ENCODE results near the gene ZFR. TPM values are rescaled to one million over a fixed set of nuclear protein-coding genes. Genes with fewer than 3 reads are reported as not detected.

The ZFR gene
- total and polyA plus RNA-seq, 8 donors: 21.8 to 110 (median 48.5) TPM

DNA sequence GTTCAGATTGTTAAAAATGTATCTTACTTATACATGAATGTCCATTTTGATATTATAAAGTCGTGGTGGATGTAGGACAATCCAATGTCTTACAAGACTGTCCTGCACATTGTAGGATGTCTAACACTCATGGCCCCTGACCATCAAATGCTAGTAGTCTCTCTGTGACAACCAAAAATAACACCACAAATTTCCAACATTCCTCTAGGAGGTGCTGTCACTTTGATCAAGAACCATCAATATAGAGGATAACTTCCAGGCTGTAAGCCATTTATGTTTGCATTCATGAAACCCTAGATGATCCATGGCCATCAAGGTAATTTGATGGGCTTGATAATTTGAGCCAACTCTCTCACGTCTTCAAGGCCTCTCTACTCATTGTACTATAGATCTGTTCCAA lies 20.5 kb upstream of the ZFR start:
- Histone ChIP-seq H3K4me3 (no peak overlapping the region), H3K27ac (no peak overlapping the region), H3K4me1 (no peaks in the 10 kb centered on the region), H3K36me3 (no peaks in the 10 kb centered on the region), H3K27me3 (no peaks in the 10 kb centered on the region), H3K9me3 (no peaks in the 10 kb centered on the region)
- 78 to 90% (median 85%) methylated on average over 2 of the region's 2 CpGs for WGBS, 5 donors
- TF ChIP-seq EP300 (IDR thresholded peaks at IDR 0.05) (no peak), POLR2AphosphoS5 (IDR thresholded peaks at IDR 0.05) (no peak), CTCF (IDR thresholded peaks at IDR 0.05) (no peak), POLR2A (IDR thresholded peaks at IDR 0.05) (no peak)
- no peak for DNase-seq
- intact Hi-C loops (cut with DNase I; ENCODE audit: low total_unique reads): no loop called here

- H3K9me3 ChIP-seq: no peaks in the 10 kb centered on the region
- 44 to 88% (median 76%) methylated on average over 1 of the region's 1 CpG for WGBS, 5 donors
- no peak for TF ChIP-seq POLR2AphosphoS5 (IDR thresholded peaks at IDR 0.05)
- no peak for TF ChIP-seq POLR2A (IDR thresholded peaks at IDR 0.05)
- TF ChIP-seq CTCF (IDR thresholded peaks at IDR 0.05): no peak
- no peak for TF ChIP-seq EP300 (IDR thresholded peaks at IDR 0.05)
- H3K36me3 ChIP-seq: no peaks in the 10 kb centered on the region
- no peaks in the 10 kb centered on the region for H3K4me1 ChIP-seq
- H3K27me3 ChIP-seq: no peaks in the 10 kb centered on the region
- intact Hi-C loops (cut with DNase I; ENCODE audit: low total_unique reads): no loop called here
- no peak for DNase-seq
- H3K4me3 ChIP-seq: no peak overlapping the region
- no peak overlapping the region for H3K27ac ChIP-seq
Measured at GRCh38 chr5:32462618-32463017, 18.1 kb upstream of the ZFR start.

DNA sequence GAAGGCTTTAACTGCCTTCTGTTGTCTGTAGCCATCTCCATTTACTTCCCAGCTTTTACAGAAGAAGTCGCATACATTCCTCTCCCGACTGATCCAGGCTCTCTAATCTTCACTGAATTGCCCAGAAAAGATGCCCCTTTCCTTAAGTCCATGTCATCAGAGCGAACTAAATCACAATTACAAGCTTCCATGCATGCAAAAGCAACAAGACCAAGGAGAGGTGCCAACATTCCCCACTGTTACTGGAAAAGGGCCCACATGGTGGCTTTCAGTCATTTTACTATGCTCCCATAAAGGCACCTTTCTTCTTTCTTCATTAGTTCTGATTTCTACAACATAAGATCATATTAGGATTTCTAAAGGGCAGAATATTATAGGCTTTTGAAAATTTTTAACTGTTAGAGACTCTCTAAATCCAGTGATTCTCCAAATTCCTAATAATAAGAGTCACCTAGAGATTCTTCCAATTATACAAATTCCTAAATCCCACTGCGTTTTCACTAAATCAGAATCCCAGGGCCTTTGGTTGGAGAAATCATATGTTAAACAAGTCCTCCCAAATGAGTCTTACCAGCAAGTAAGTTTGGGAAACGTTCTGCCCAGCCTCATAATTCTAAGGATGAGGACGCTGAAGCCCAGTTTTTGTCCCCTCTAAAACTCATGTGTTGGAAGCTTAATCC lies 17.0 kb upstream of the ZFR start:
- no peak for DNase-seq
- Histone ChIP-seq H3K4me3 (no peak overlapping the region), H3K4me1 (no peaks in the 10 kb centered on the region), H3K36me3 (no peaks in the 10 kb centered on the region), H3K27ac (no peak overlapping the region), H3K9me3 (no peaks in the 10 kb centered on the region), H3K27me3 (no peaks in the 10 kb centered on the region)
- intact Hi-C loops (cut with DNase I; ENCODE audit: low total_unique reads): no loop called here
- TF ChIP-seq POLR2AphosphoS5 (IDR thresholded peaks at IDR 0.05) (no peak), CTCF (IDR thresholded peaks at IDR 0.05) (no peak), POLR2A (IDR thresholded peaks at IDR 0.05) (no peak), EP300 (IDR thresholded peaks at IDR 0.05) (no peak)
- 75 to 89% (median 84%) methylated on average over 6 of the region's 6 CpGs for WGBS, 5 donors

DNA sequence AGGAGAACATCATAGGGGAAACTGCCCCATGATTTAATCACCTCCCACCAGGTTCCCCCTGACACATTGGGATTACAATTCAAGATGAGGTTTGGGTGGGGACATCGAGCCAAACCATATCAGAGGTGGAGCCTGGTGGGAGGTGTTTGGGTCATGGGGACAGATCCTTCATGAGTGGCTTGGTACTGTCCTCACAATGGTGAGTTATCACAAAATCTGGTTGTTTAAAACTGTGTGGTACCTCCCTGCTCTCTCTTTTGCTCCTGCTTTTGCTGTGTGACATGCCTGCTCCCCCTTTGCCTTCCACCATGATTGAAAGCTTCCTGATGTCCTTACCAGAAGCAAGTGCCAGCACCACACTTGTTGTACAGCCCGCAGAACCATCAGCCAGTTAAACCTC lies 16.2 kb upstream of the ZFR start:
- TF ChIP-seq CTCF (IDR thresholded peaks at IDR 0.05) (no peak), POLR2A (IDR thresholded peaks at IDR 0.05) (no peak), EP300 (IDR thresholded peaks at IDR 0.05) (no peak), POLR2AphosphoS5 (IDR thresholded peaks at IDR 0.05) (no peak)
- no peaks in the 10 kb centered on the region for H3K9me3 ChIP-seq
- H3K27me3 ChIP-seq: no peaks in the 10 kb centered on the region
- no peak overlapping the region for H3K27ac ChIP-seq
- H3K4me1 ChIP-seq: no peaks in the 10 kb centered on the region
- 72 to 93% (median 84%) methylated on average over 2 of the region's 2 CpGs for WGBS, 5 donors
- H3K36me3 ChIP-seq: no peaks in the 10 kb centered on the region
- H3K4me3 ChIP-seq: no peak overlapping the region
- no peak for DNase-seq
- intact Hi-C loops (cut with DNase I; ENCODE audit: low total_unique reads): no loop called here

All from stomach (tissue), 9 donors.